Posterior vena cava (tissue), 2 donors: ENCODE data around the gene PPP1R16B. TPM values are rescaled to one million over a fixed set of nuclear protein-coding genes. Genes with fewer than 3 reads are reported as not detected.

Experiments used
- DNase-seq: peaks from one replicate; pipeline ENCODE4 v3.0.0-alpha.2; 2020; ENCODE audit warnings: low spot score
- intact Hi-C, 2 donors: fragments of 100-400 bp; cut with DNase I; formaldehyde crosslinking; loops; one replicate each; pipeline versions ENCODE4 v1.14.1 to v1.14.2; 2022 to 2023
- total RNA-seq, 2 donors: library from RNA; stranded (reverse); fragmentation: NEBNext Ultra II Directional; extraction: Animal tissue kit (Norgen Biotek cat#: 25700); gene quantifications; one replicate each; pipeline ENCODE4 v1.2.1, GENCODE V29; 2021
- donor health status: DM: yes; HTN: yes; CAD: no.
- donor health status: DM: yes; HTN: yes; CAD: no.

The PPP1R16B gene
- total RNA-seq, 2 donors from 2014 or later = 8.5 to 11.7 TPM

- peak; percentile 36 for DNase-seq
- intact Hi-C loops = no loop called here
These were observed 79.9 kb downstream of the PPP1R16B start for GRCh38 chr20:38885357-38885756.

- intact Hi-C loops = loop anchor here in 1 of 2 donors (1.0 kb wide), 1 partner anchor 25 kb away; no protein-coding TSS in a partner anchor
- no peak for DNase-seq
These were observed 82.7 kb downstream of the PPP1R16B start for GRCh38 chr20:38888059-38888831.

- DNase-seq = peak; percentile 49
- intact Hi-C loops = no loop called here
These were observed 83.6 kb downstream of the PPP1R16B start for GRCh38 chr20:38889050-38889449.

- intact Hi-C loops = loop anchor here (5.0 kb wide), 1 partner anchor 243 kb away; no protein-coding TSS in a partner anchor
- peak; percentile 46 for DNase-seq
These were observed 84.4 kb downstream of the PPP1R16B start for GRCh38 chr20:38889792-38890496.

- intact Hi-C loops = loop anchor here (5.0 kb wide), 1 partner anchor 243 kb away; no protein-coding TSS in a partner anchor
- no peak for DNase-seq
These were observed 85.0 kb downstream of the PPP1R16B start for GRCh38 chr20:38890497-38890818.

GRCh38 chr20:38892091-38892981, 86.8 kb downstream of the PPP1R16B start:
- intact Hi-C loops = loop anchor here (5.0 kb wide), 1 partner anchor 245 kb away; no protein-coding TSS in a partner anchor

GRCh38 chr20:38893056-38893564, 87.6 kb downstream of the PPP1R16B start:
- no peak for DNase-seq
- intact Hi-C loops = loop anchor here (5.0 kb wide), 1 partner anchor 246 kb away; no protein-coding TSS in a partner anchor

More at GRCh38 chr20:38892091-38892981, 86.8 kb downstream of the PPP1R16B start:
- no peak for DNase-seq

- peak; percentile 88 for DNase-seq
- intact Hi-C loops = loop anchor here (5.0 kb wide), 1 partner anchor 246 kb away; no protein-coding TSS in a partner anchor
These were observed 88.1 kb downstream of the PPP1R16B start for GRCh38 chr20:38893565-38894090.

- intact Hi-C loops = loop anchor here (5.0 kb wide), 1 partner anchor 247 kb away; no protein-coding TSS in a partner anchor
- DNase-seq = no peak
These were observed 88.8 kb downstream of the PPP1R16B start for GRCh38 chr20:38894091-38894847.

GRCh38 chr20:38895098-38895949, 89.8 kb downstream of the PPP1R16B start:
- intact Hi-C loops = no loop called here
- DNase-seq = no peak

- intact Hi-C loops = no loop called here
- no peak for DNase-seq
These were observed 90.6 kb downstream of the PPP1R16B start for GRCh38 chr20:38896009-38896594.

GRCh38 chr20:38897267-38897666, 91.8 kb downstream of the PPP1R16B start:
- intact Hi-C loops = no loop called here
- DNase-seq = no peak

GRCh38 chr20:38900606-38901005, 95.1 kb downstream of the PPP1R16B start:
- intact Hi-C loops = no loop called here
- DNase-seq = peak; percentile 57

GRCh38 chr20:38902601-38903000, 97.1 kb downstream of the PPP1R16B start:
- peak; percentile 57 for DNase-seq
- intact Hi-C loops = no loop called here

GRCh38 chr20:38903335-38903734, 97.8 kb downstream of the PPP1R16B start:
- DNase-seq = peak; percentile 3
- intact Hi-C loops = no loop called here

GRCh38 chr20:38905375-38905774, 99.9 kb downstream of the PPP1R16B start:
- intact Hi-C loops = no loop called here

More at GRCh38 chr20:38905375-38905774, 99.9 kb downstream of the PPP1R16B start:
- no peak for DNase-seq
